ENCODE measurements around the gene LENG1.

The LENG1 gene

GRCh38 chr19:54138489-54139256 is 20.8 kb downstream of the LENG1 start:
- DNase-seq (ENCODE audit: low read depth): peak; percentile 20

GRCh38 chr19:54137699-54138488 is 21.6 kb downstream of the LENG1 start, which contains the start of gene CNOT3:
TSS of gene CNOT3 (plus strand) at chr19:54137762. CDS start at chr19:54142979, 5,217 bp downstream.
- no peak for DNase-seq (ENCODE audit: low read depth)

GRCh38 chr19:54136864-54137698 is 22.4 kb downstream of the LENG1 start:
- peak; percentile 100 for DNase-seq (ENCODE audit: low read depth)

- peak; percentile 34 for DNase-seq (ENCODE audit: low read depth)
These were observed 23.2 kb downstream of the LENG1 start for GRCh38 chr19:54136086-54136863.

- no peak for DNase-seq (ENCODE audit: low read depth)
These were observed 25.4 kb downstream of the LENG1 start for GRCh38 chr19:54133957-54134590.

GRCh38 chr19:54133312-54133956 is 26.1 kb downstream of the LENG1 start:
- DNase-seq (ENCODE audit: low read depth): no peak

GRCh38 chr19:54129617-54129996 is 29.9 kb downstream of the LENG1 start:
- DNase-seq (ENCODE audit: low read depth): no peak

GRCh38 chr19:54128796-54129616 is 30.5 kb downstream of the LENG1 start:
- DNase-seq (ENCODE audit: low read depth): no peak

GRCh38 chr19:54128441-54128725 is 31.1 kb downstream of the LENG1 start:
- no peak for DNase-seq (ENCODE audit: low read depth)

GRCh38 chr19:54127688-54128440 is 31.7 kb downstream of the LENG1 start:
- no peak for DNase-seq (ENCODE audit: low read depth)

GRCh38 chr19:54125713-54126112 is 33.8 kb downstream of the LENG1 start:
- no peak for DNase-seq (ENCODE audit: low read depth)

- DNase-seq (ENCODE audit: low read depth): no peak
These were observed 35.1 kb downstream of the LENG1 start for GRCh38 chr19:54124393-54124792.

- DNase-seq (ENCODE audit: low read depth): no peak
These were observed 35.8 kb downstream of the LENG1 start for GRCh38 chr19:54123682-54124081.

GRCh38 chr19:54121259-54121658 is 38.3 kb downstream of the LENG1 start:
- DNase-seq (ENCODE audit: low read depth): no peak

GRCh38 chr19:54115109-54116063 is 44.1 kb downstream of the LENG1 start, which contains the start of the genes PRPF31 and TFPT:
TSS of gene PRPF31 (plus strand) at chr19:54115754. CDS start at chr19:54118279, 2,525 bp downstream.
TSS of gene TFPT (minus strand) at chr19:54115657. CDS start at chr19:54115269, 388 bp downstream.
- DNase-seq (ENCODE audit: low read depth): peak; percentile 99

- peak; percentile 58 for DNase-seq (ENCODE audit: low read depth)
These were observed 45.0 kb downstream of the LENG1 start for GRCh38 chr19:54114340-54115108.

- no peak for DNase-seq (ENCODE audit: low read depth)
These were observed 49.9 kb downstream of the LENG1 start for GRCh38 chr19:54109651-54110050.

All from iris pigment epithelial cell (primary cell).